T-helper 1 cell treated with Interleukin-12 subunit alpha and Interleukin-12 subunit beta and Interleukin-4 antibody, amounts not matched to agents 30 μg/mL and 1 μg/mL, for 36 hours (primary cell): ENCODE results near the gene IFNAR2.
"Not testable (repeated sequence)": the region's sequence is repeated elsewhere in the genome, so short reads cannot be mapped to it uniquely, and the experiment has no call there.

Experiments
- H3K27ac Mint-ChIP-seq: one replicate; pipeline ENCODE4 v1.8.0; 2021; ENCODE audit warnings: mild to moderate bottlenecking, mixed read lengths
- H3K27me3 Mint-ChIP-seq: one replicate; pipeline ENCODE4 v1.8.0; 2021; ENCODE audit warnings: low read depth, mixed read lengths
- H3K36me3 Mint-ChIP-seq: one replicate; pipeline ENCODE4 v1.8.0; 2021; ENCODE audit warnings: low read depth, mixed read lengths
- H3K4me1 Mint-ChIP-seq: one replicate; pipeline ENCODE4 v1.8.0; 2021; ENCODE audit warnings: low read depth, mixed read lengths
- H3K4me3 Mint-ChIP-seq: one replicate; pipeline ENCODE4 v1.8.0; 2021; ENCODE audit warnings: mild to moderate bottlenecking, moderate library complexity, mixed read lengths
- H3K9me3 Mint-ChIP-seq: one replicate; pipeline ENCODE4 v1.8.0; 2021; ENCODE audit warnings: mixed read lengths

IFNAR2 gene

GRCh38 chr21:33231526-33231925, 1.8 kb downstream of the IFNAR2 start:
- H3K36me3 Mint-ChIP-seq, result peaks cover 27% of the 10 kb centered on the region
- peaks cover 3% of the 10 kb centered on the region for H3K27me3 Mint-ChIP-seq
- peak overlapping the region; percentile 85 for H3K27ac Mint-ChIP-seq
- peaks cover 47% of the 10 kb centered on the region for H3K4me1 Mint-ChIP-seq
- no peaks in the 10 kb centered on the region for H3K9me3 Mint-ChIP-seq
- peak overlapping the region; percentile 94 for H3K4me3 Mint-ChIP-seq

GRCh38 chr21:33232291-33233034, 2.7 kb downstream of the IFNAR2 start:
- Mint-ChIP-seq H3K9me3 (no peaks in the 10 kb centered on the region), H3K27ac (peak overlapping the region; percentile 85), H3K4me1 (peaks cover 49% of the 10 kb centered on the region), H3K27me3 (peaks cover under 1% of the 10 kb centered on the region), H3K4me3 (peak overlapping the region; percentile 94), H3K36me3 (peaks cover 31% of the 10 kb centered on the region)

- H3K9me3 Mint-ChIP-seq, result no peaks in the 10 kb centered on the region
- peaks cover 55% of the 10 kb centered on the region for H3K4me1 Mint-ChIP-seq
- H3K27me3 Mint-ChIP-seq, result no peaks in the 10 kb centered on the region
- no peak overlapping the region for H3K27ac Mint-ChIP-seq
- no peak overlapping the region for H3K4me3 Mint-ChIP-seq
- peaks cover 31% of the 10 kb centered on the region for H3K36me3 Mint-ChIP-seq
Observed at GRCh38 chr21:33234635-33235520, 5.1 kb downstream of the IFNAR2 start.

GRCh38 chr21:33236013-33236686, 6.4 kb downstream of the IFNAR2 start:
- no peak overlapping the region for H3K4me3 Mint-ChIP-seq
- H3K4me1 Mint-ChIP-seq, result peaks cover 59% of the 10 kb centered on the region
- H3K9me3 Mint-ChIP-seq, result no peaks in the 10 kb centered on the region
- H3K27ac Mint-ChIP-seq, result peak overlapping the region; percentile 49
- H3K36me3 Mint-ChIP-seq, result peaks cover 33% of the 10 kb centered on the region
- H3K27me3 Mint-ChIP-seq, result no peaks in the 10 kb centered on the region

GRCh38 chr21:33236766-33237165, 7.0 kb downstream of the IFNAR2 start:
- peaks cover 32% of the 10 kb centered on the region for H3K36me3 Mint-ChIP-seq
- H3K4me3 Mint-ChIP-seq, result peak overlapping the region; percentile 30
- peak overlapping the region; percentile 49 for H3K27ac Mint-ChIP-seq
- no peaks in the 10 kb centered on the region for H3K9me3 Mint-ChIP-seq
- peaks cover 58% of the 10 kb centered on the region for H3K4me1 Mint-ChIP-seq
- H3K27me3 Mint-ChIP-seq, result no peaks in the 10 kb centered on the region

GRCh38 chr21:33237486-33237885, 7.7 kb downstream of the IFNAR2 start:
- Mint-ChIP-seq H3K27ac (peak overlapping the region; percentile 82), H3K9me3 (no peaks in the 10 kb centered on the region), H3K36me3 (peaks cover 35% of the 10 kb centered on the region), H3K4me3 (peak overlapping the region; percentile 2), H3K4me1 (peaks cover 57% of the 10 kb centered on the region), H3K27me3 (no peaks in the 10 kb centered on the region)

GRCh38 chr21:33238146-33238545, 8.4 kb downstream of the IFNAR2 start:
- peak overlapping the region; percentile 50 for H3K4me3 Mint-ChIP-seq
- H3K4me1 Mint-ChIP-seq, result peaks cover 50% of the 10 kb centered on the region
- H3K27ac Mint-ChIP-seq, result peak overlapping the region; percentile 82
- no peaks in the 10 kb centered on the region for H3K27me3 Mint-ChIP-seq
- no peaks in the 10 kb centered on the region for H3K9me3 Mint-ChIP-seq
- H3K36me3 Mint-ChIP-seq, result peaks cover 28% of the 10 kb centered on the region

- H3K4me1 Mint-ChIP-seq, result peaks cover 51% of the 10 kb centered on the region
- no peaks in the 10 kb centered on the region for H3K27me3 Mint-ChIP-seq
- peak overlapping the region; percentile 68 for H3K4me3 Mint-ChIP-seq
- H3K36me3 Mint-ChIP-seq, result peaks cover 29% of the 10 kb centered on the region
- H3K9me3 Mint-ChIP-seq, result no peaks in the 10 kb centered on the region
- H3K27ac Mint-ChIP-seq, result peak overlapping the region; percentile 82
Observed at GRCh38 chr21:33238565-33239255, 9.0 kb downstream of the IFNAR2 start.

- H3K9me3 Mint-ChIP-seq, H3K27me3 Mint-ChIP-seq: not testable (repeated sequence)
- Mint-ChIP-seq H3K27ac (peak overlapping the region; percentile 82), H3K4me1 (peaks cover 54% of the 10 kb centered on the region), H3K36me3 (peaks cover 31% of the 10 kb centered on the region), H3K4me3 (peak overlapping the region; percentile 68)
Observed at GRCh38 chr21:33239559-33240127, 9.9 kb downstream of the IFNAR2 start.

GRCh38 chr21:33240404-33240803, 10.7 kb downstream of the IFNAR2 start:
- Mint-ChIP-seq H3K27me3 (no peaks in the 10 kb centered on the region), H3K9me3 (no peaks in the 10 kb centered on the region), H3K4me3 (no peak overlapping the region), H3K36me3 (peaks cover 37% of the 10 kb centered on the region), H3K4me1 (peaks cover 57% of the 10 kb centered on the region), H3K27ac (no peak overlapping the region)

- Mint-ChIP-seq H3K27ac (peak overlapping the region; percentile 28), H3K27me3 (no peaks in the 10 kb centered on the region), H3K4me1 (peaks cover 61% of the 10 kb centered on the region), H3K4me3 (no peak overlapping the region), H3K36me3 (peaks cover 45% of the 10 kb centered on the region), H3K9me3 (no peaks in the 10 kb centered on the region)
Observed at GRCh38 chr21:33241846-33242245, 12.1 kb downstream of the IFNAR2 start.

- H3K4me3 Mint-ChIP-seq, H3K27ac Mint-ChIP-seq: not testable (repeated sequence)
- peaks cover 51% of the 10 kb centered on the region for H3K36me3 Mint-ChIP-seq
Observed at GRCh38 chr21:33242846-33243245, 13.1 kb downstream of the IFNAR2 start.

GRCh38 chr21:33244082-33244778, 14.5 kb downstream of the IFNAR2 start:
- peak overlapping the region; percentile 59 for H3K4me3 Mint-ChIP-seq
- H3K27ac Mint-ChIP-seq, result peak overlapping the region; percentile 84
- no peaks in the 10 kb centered on the region for H3K9me3 Mint-ChIP-seq
- peaks cover 63% of the 10 kb centered on the region for H3K36me3 Mint-ChIP-seq
- no peaks in the 10 kb centered on the region for H3K27me3 Mint-ChIP-seq
- peaks cover 55% of the 10 kb centered on the region for H3K4me1 Mint-ChIP-seq

More at GRCh38 chr21:33242846-33243245, 13.1 kb downstream of the IFNAR2 start:
- peaks cover 58% of the 10 kb centered on the region for H3K4me1 Mint-ChIP-seq
- not testable (repeated sequence) for H3K27me3 Mint-ChIP-seq, H3K9me3 Mint-ChIP-seq
